K562 treated with DMSO at 1 percent for 12 hours (cell line): ENCODE measurements around the gene DGKB. TPM values are rescaled to one million over a fixed set of nuclear protein-coding genes. Genes with fewer than 3 reads are reported as not detected.

Experiments used
- total RNA-seq: library from RNA; unstranded; fragments of 300-600 nt; gene quantifications from 2 replicates; pipeline ENCODE4 v1.2.3, GENCODE V29; 2022; ENCODE audit not compliant: insufficient read depth

DGKB gene
- total RNA-seq = not detected in 2 replicates

GRCh38 chr7:14902589-14903067, at the start of gene DGKB:
DGKB (minus strand) TSS chr7:14902751.

